Left lung (tissue), 10 donors: ENCODE results near the gene IL17RD. TPM values are rescaled to one million over a fixed set of nuclear protein-coding genes. Genes with fewer than 3 reads are reported as not detected.

Experiments
- ATAC-seq: fragments of 200-7000 bp; cut with Tn5 transposase; one replicate; pipeline ENCODE4 v1.9.1; 2020; ENCODE audit warnings: moderate library complexity
- DNase-seq, 4 donors: peaks; one replicate each; pipeline ENCODE4 v3.0.0-alpha.2; 2013 to 2020
- H3K27ac ChIP-seq, 2 donors: fragments of 200-600 bp; sonication (generic) in 1 of 2; one replicate each; pipeline versions ENCODE4 v1.5.0 to v1.8.0; 2020 to 2021
- H3K27me3 ChIP-seq, 2 donors: fragments of 200-600 bp; sonication (generic) in 1 of 2; one replicate each; pipeline versions ENCODE4 v1.5.0 to v1.8.0; 2020 to 2021
- H3K36me3 ChIP-seq, 2 donors: fragments of 200-600 bp; sonication (generic) in 1 of 2; one replicate each; pipeline versions ENCODE4 v1.5.0 to v1.8.0; 2020 to 2021
- H3K4me1 ChIP-seq, 2 donors: fragments of 200-600 bp; one replicate each; pipeline ENCODE4 v1.8.0; 2021
- H3K4me3 ChIP-seq, 2 donors: fragments of 200-600 bp; sonication (generic) in 1 of 2; one replicate each; pipeline versions ENCODE4 v1.5.0 to v1.8.0; 2020 to 2021; ENCODE audit warnings: mild to moderate bottlenecking in 1 of 2
- H3K9me3 ChIP-seq, 2 donors: fragments of 200-600 bp; sonication (generic) in 1 of 2; one replicate each; pipeline versions ENCODE4 v1.5.0 to v1.8.0; 2020 to 2021
- intact Hi-C, 2 donors: fragments of 100-400 bp; cut with DNase I; formaldehyde crosslinking; loops; one replicate each; pipeline versions ENCODE4 v1.11.2 to v1.14.2; 2022
- polyA plus RNA-seq, 6 donors: library from polyadenylated mRNA; unstranded; fragments of 120-200 nt; gene quantifications; one replicate each; pipeline ENCODE4 v1.2.1, GENCODE V29; 2013; ENCODE audit not compliant: insufficient read length in 6 of 6
- total RNA-seq, 2 donors: library from RNA; stranded (reverse); fragmentation: NEBNext Ultra II Directional; extraction: Animal tissue kit (Norgen Biotek cat#: 25700); gene quantifications; one replicate each; pipeline ENCODE4 v1.2.1, GENCODE V29; 2021
- TF ChIP-seq, protein P1 (sequence below), 2 donors: fragments of 200-600 bp; sonication (generic) in 1 of 2; IDR thresholded peaks; one replicate each; pipeline versions ENCODE4 v1.5.0 to v1.8.0; 2021; ENCODE audit warnings: antibody characterized with exemption in 2 of 2
- donor health status: DM: no; HTN: yes; CAD: no.
- donor health status: DM: no; HTN: no; CAD: no.

IL17RD gene
- total and polyA plus RNA-seq, 8 donors: 1.1 to 14.3 (median 11.1) TPM

DNA sequence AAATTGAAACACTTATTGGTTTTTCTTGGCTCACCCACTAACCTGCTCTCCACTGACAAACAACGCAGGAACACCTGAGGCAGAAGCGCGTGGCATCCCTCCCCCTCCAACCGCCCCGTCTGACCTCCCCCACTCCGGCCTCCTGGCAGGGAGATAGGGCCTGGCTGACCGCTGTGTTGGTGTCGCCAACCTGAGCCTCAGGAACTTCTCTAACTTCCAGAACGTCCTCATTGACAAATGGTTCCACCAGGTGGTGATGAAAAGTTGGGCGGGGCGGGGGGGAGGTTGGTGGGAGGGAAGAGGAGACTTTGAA is 22.8 kb downstream of the IL17RD start:
- Histone ChIP-seq H3K27ac (no peak overlapping the region), H3K27me3 (no peaks in the 10 kb centered on the region), H3K36me3 (no peaks in the 10 kb centered on the region), H3K4me1 (no peaks in the 10 kb centered on the region), H3K4me3 (no peak overlapping the region), H3K9me3 (no peaks in the 10 kb centered on the region)
- intact Hi-C loops: no loop called here
- DNase-seq (no peak), ATAC-seq (no peak)
- TF ChIP-seq, protein P1, sequence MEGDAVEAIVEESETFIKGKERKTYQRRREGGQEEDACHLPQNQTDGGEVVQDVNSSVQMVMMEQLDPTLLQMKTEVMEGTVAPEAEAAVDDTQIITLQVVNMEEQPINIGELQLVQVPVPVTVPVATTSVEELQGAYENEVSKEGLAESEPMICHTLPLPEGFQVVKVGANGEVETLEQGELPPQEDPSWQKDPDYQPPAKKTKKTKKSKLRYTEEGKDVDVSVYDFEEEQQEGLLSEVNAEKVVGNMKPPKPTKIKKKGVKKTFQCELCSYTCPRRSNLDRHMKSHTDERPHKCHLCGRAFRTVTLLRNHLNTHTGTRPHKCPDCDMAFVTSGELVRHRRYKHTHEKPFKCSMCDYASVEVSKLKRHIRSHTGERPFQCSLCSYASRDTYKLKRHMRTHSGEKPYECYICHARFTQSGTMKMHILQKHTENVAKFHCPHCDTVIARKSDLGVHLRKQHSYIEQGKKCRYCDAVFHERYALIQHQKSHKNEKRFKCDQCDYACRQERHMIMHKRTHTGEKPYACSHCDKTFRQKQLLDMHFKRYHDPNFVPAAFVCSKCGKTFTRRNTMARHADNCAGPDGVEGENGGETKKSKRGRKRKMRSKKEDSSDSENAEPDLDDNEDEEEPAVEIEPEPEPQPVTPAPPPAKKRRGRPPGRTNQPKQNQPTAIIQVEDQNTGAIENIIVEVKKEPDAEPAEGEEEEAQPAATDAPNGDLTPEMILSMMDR (IDR thresholded peaks at IDR 0.05): no peak

DNA sequence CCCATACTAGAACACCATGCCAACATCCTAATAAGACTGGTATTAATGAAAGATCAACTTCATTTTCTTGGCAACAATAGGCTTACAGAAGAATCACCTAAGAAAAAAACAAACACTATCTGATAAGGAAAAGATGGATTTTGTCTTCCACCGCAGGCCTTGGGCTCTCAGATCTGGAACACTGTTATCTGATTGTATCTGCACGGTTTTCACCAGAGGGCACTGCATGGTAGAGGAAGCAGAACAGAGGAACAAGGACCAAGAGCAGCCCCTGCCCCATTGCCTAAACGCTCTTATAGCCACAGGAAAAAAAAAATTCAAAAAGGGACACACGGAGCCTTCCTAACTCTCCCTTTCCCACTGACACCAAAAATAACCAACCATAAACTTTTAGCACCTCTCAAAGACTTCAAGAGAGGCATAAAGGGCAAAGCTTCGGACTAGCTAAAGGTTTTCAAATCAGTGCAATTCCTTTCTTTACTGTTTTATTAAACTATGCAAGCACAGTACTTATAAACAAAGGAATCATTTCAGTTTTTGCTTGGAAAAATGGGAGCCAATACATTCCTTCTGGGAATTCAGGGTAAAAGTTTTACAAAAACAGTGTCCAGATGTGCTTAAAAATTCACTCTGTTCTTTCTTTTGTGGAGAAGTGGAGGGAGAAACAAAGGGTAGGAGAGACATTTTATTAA is 23.3 kb downstream of the IL17RD start:
- H3K36me3 ChIP-seq: no peaks in the 10 kb centered on the region
- DNase-seq (no peak), ATAC-seq (no peak)
- no peaks in the 10 kb centered on the region for H3K4me1 ChIP-seq
- no peaks in the 10 kb centered on the region for H3K27me3 ChIP-seq
- TF ChIP-seq, protein P1 (IDR thresholded peaks at IDR 0.05): no peak
- intact Hi-C loops: no loop called here
- H3K4me3 ChIP-seq: no peak overlapping the region
- no peaks in the 10 kb centered on the region for H3K9me3 ChIP-seq
- no peak overlapping the region for H3K27ac ChIP-seq

DNA sequence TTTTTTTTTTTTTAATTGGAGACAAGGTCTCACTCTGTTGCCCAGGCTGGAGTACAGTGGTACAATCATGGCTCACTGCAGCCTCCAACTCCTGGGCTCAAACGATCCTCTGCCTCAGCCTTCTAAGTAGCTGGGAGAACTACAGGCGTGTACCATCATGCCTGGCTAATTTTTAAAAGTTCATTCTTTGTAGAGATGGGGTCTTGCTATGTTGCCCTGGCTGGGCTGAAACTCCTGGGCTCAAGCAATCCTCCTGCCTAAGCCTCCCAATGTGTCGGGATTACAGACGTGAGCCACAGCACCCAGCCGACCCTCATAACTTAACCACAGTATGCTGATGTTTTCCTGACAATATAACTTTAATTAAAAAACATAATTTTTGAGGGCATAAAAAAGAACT is 24.3 kb downstream of the IL17RD start:
- Histone ChIP-seq H3K27ac (no peak overlapping the region), H3K36me3 (no peaks in the 10 kb centered on the region), H3K4me3 (no peak overlapping the region), H3K4me1 (no peaks in the 10 kb centered on the region), H3K9me3 (no peaks in the 10 kb centered on the region), H3K27me3 (no peaks in the 10 kb centered on the region)
- intact Hi-C loops: no loop called here
- DNase-seq: no peak
- TF ChIP-seq, protein P1 (IDR thresholded peaks at IDR 0.05): no peak
- ATAC-seq: no peak

DNA sequence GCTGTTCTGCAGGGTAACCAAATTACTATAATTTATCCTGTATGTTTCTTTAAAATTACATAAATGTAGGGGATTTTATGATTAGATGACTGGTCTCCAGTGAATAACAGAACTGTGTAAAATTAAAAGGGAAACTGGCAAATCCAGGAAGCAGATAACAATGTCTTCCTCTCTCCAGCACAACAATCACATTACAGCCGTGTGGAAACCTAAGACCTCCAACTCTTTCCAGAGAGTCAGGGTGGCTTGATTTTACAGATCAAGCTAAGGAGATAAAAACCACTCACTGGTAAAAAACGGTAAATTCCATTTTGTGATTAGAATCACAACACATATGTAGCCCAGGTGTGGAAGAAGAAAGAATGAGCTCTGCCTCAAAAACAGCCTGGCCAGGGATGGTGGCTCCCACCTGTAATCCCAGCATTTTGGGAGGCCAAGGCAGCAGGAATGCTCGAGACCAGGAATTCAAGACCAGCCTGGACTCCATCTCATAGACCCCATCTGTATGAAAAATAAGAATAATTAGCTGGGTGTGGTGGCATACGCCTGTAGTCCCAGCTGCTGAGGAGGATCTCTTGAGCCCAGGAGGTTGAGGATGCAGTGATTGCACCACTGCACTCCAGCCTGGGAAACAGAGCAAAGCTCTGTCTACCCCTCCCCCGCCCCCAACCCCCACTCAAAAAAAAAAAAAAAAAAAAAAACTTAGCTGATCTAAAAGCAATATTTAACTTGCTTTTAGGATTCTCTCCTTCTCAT is 29.0 kb downstream of the IL17RD start:
- no peak for ATAC-seq
- Histone ChIP-seq H3K9me3 (no peaks in the 10 kb centered on the region), H3K4me3 (no peak overlapping the region), H3K27ac (no peak overlapping the region), H3K36me3 (no peaks in the 10 kb centered on the region), H3K4me1 (no peaks in the 10 kb centered on the region), H3K27me3 (no peaks in the 10 kb centered on the region)
- intact Hi-C loops: no loop called here
- TF ChIP-seq, protein P1 (IDR thresholded peaks at IDR 0.05): no peak
- no peak for DNase-seq

DNA sequence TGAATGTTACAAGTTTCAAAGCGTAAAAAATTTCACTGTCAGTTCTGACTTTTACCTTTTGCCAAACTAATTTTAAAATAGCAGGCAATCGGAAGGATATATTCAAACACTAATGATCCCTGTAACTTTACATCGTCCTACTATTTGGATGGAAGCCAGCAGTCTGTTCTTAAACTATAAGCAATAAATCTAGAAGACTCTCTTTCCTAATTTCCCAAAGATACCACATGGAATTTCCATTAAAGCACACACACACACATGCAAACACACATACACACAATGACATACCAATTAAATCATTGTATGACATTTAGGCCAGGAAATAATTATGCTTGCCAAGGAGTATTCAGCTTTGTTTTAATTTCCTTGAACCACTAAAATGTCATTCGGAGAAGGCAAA is 32.0 kb downstream of the IL17RD start:
- TF ChIP-seq, protein P1 (IDR thresholded peaks at IDR 0.05): no peak
- Histone ChIP-seq H3K9me3 (no peaks in the 10 kb centered on the region), H3K4me1 (no peaks in the 10 kb centered on the region), H3K4me3 (no peak overlapping the region), H3K27me3 (no peaks in the 10 kb centered on the region), H3K36me3 (no peaks in the 10 kb centered on the region), H3K27ac (no peak overlapping the region)
- DNase-seq: no peak
- intact Hi-C loops: no loop called here
- no peak for ATAC-seq
